Measurements from ENCODE around the gene FRMPD4. TPM values are rescaled to one million over a fixed set of nuclear protein-coding genes. Genes with fewer than 3 reads are reported as not detected.

Gene FRMPD4
- total and polyA plus RNA-seq, 2 donors (not counting 3 experiments of a cell fraction or from before 2014, with no cell fraction given): not detected

- no peaks in the 10 kb centered on the region for H3K9me1 ChIP-seq (replicated peaks; ENCODE audit: control insufficient read depth, extremely low read depth, insufficient read depth, low read length)
- H3K4me2 ChIP-seq (ENCODE audit: insufficient read depth, low read length): no peak overlapping the region
- TF ChIP-seq MYC (IDR thresholded peaks at IDR 0.05; ENCODE audit: low read depth, low read length): no peak
- TF ChIP-seq POLR2A (IDR thresholded peaks at IDR 0.05; ENCODE audit: low read depth, low read length): no peak
- TF ChIP-seq, protein P1, sequence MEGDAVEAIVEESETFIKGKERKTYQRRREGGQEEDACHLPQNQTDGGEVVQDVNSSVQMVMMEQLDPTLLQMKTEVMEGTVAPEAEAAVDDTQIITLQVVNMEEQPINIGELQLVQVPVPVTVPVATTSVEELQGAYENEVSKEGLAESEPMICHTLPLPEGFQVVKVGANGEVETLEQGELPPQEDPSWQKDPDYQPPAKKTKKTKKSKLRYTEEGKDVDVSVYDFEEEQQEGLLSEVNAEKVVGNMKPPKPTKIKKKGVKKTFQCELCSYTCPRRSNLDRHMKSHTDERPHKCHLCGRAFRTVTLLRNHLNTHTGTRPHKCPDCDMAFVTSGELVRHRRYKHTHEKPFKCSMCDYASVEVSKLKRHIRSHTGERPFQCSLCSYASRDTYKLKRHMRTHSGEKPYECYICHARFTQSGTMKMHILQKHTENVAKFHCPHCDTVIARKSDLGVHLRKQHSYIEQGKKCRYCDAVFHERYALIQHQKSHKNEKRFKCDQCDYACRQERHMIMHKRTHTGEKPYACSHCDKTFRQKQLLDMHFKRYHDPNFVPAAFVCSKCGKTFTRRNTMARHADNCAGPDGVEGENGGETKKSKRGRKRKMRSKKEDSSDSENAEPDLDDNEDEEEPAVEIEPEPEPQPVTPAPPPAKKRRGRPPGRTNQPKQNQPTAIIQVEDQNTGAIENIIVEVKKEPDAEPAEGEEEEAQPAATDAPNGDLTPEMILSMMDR (IDR thresholded peaks at IDR 0.05; ENCODE audit: extremely low read depth in 1 of 2, insufficient read depth in 1 of 2, low read depth in 1 of 2, low read length in 2 of 2): no peak
- no peak for TF ChIP-seq JUN (IDR thresholded peaks at IDR 0.05; ENCODE audit: borderline replicate concordance, insufficient read depth, insufficient read length, low read depth)
- TF ChIP-seq EZH2 (IDR thresholded peaks at IDR 0.05; ENCODE audit: borderline replicate concordance, low read depth, low read length, severe bottlenecking): no peak
- no peak for TF ChIP-seq POLR2AphosphoS5 (IDR thresholded peaks at IDR 0.05; ENCODE audit: insufficient read depth, low read depth, low read length)
- no peak for TF ChIP-seq FOS (IDR thresholded peaks at IDR 0.05; ENCODE audit: borderline replicate concordance, insufficient read depth, low read length)
- TF ChIP-seq MAX (IDR thresholded peaks at IDR 0.05; ENCODE audit: insufficient read depth, insufficient read length): no peak
- no peaks in the 10 kb centered on the region for H3K27me3 ChIP-seq (ENCODE audit: control insufficient read depth in 2 of 2, insufficient read depth in 2 of 2, low read length in 2 of 2)
- no peak overlapping the region for H3K9ac ChIP-seq (replicated peaks; ENCODE audit: extremely low read depth, insufficient read depth, low read length)
- no peaks in the 10 kb centered on the region for H3K79me2 ChIP-seq (ENCODE audit: control insufficient read depth, insufficient read depth, low read length)
- H3K4me3 ChIP-seq (replicated peaks in 1 of 3; ENCODE audit: insufficient read depth in 1 of 3, low read depth in 1 of 3, low read length in 3 of 3): no peak overlapping the region
- no peaks in the 10 kb centered on the region for H3K36me3 ChIP-seq (ENCODE audit: control insufficient read depth in 2 of 2, extremely low read depth in 1 of 2, insufficient read depth in 2 of 2, low read length in 2 of 2)
- dilution Hi-C loops (cut with MboI; ENCODE audit: extremely low pct_ligation_motif_present, low sequenced_read_pairs): no loop called here
- ChIA-PET POLR2A (no interaction called here), CTCF (no interaction called here)
- no peaks in the 10 kb centered on the region for H3K9me3 ChIP-seq (replicated peaks; ENCODE audit: control insufficient read depth, insufficient read depth, low read length)
- no peak overlapping the region for H3K27ac ChIP-seq (ENCODE audit: insufficient read depth, low read depth, low read length)
- DNase-seq (ENCODE audit: low read depth, low spot score): no peak
- intact Hi-C loops (cut with micrococcal nuclease): no loop called here
- BruUV-seq (replicated peaks): no TSS peak
- no peak overlapping the region for H2AFZ ChIP-seq (ENCODE audit: low read depth, low read length)
- H4K20me1 ChIP-seq (replicated peaks; ENCODE audit: control insufficient read depth, extremely low read depth, insufficient read depth, low read length): no peaks in the 10 kb centered on the region
- no peaks in the 10 kb centered on the region for H3K4me1 ChIP-seq (ENCODE audit: control insufficient read depth, extremely low read depth, insufficient read depth, low read length)
- no peak for FAIRE-seq
Observed at GRCh38 chrX:12673487-12673886, 535.2 kb downstream of the FRMPD4 start.
